HG02642 (cell line): ENCODE data around the gene IGLL1.

Source experiments
- ATAC-seq: cut with Tn5 transposase; IDR thresholded peaks from one replicate; pipeline ENCODE4 v1.9.1; 2021; ENCODE audit warnings: mild to moderate bottlenecking; ENCODE audit not compliant: unreplicated experiment, poor library complexity

Gene IGLL1

DNA sequence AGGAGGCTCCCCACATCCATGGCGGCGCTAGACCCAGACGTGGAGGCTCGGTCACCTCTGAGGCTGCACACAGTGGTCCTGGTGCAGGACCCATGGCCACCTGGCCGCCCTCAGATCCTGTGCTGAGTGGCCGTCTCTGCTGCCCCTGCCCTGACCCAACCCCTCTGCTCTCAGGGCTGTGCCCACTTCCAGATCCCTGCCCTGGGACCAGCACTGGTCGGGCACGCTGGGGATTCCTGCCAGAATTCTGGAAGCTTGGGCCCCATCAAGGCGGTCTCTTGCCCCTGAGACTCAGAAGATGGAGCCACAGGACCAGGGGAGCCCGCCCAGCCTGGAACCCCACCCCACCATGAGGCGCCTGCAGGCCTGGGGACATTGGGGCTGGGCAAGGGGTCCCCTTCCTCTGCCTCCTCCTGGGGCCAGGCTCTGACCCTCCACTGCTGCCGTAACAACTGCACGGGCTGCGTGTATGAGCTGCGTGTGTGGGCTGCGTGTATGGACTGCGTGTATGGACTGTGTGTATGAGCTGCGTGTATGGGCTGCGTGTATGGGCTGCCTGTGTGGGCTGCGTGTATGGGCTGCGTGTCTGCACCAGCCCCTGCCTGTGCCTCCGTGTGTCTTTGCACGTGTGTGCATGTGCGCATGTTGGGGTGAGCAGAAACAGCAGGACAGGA is 48.7 kb downstream of the IGLL1 start:
- ATAC-seq, result no peak

DNA sequence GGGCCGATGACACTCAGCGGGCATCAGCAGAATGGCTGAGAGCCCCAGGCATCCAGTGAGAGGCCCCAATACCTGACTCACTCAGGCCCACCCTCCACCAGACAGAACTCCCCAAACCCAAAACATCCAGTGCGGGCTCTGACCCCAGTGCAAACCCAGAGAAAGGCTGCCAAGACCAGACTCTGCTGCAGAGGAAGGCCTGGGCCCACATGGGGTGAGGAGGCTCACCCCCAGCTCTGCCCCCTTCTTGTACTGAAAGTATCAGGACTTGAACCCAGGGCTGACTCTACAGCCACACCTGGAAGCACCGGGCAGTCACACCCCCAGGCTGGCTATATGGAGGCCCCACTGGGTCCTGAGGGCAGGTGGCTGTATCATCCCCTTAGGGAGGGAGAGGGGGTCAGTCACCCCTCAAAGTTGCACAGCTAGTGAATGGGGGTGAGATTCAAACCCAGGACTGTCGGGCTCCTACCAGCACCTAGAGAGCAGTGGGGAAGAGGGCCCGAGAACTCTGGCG is 49.3 kb downstream of the IGLL1 start:
- no peak for ATAC-seq

DNA sequence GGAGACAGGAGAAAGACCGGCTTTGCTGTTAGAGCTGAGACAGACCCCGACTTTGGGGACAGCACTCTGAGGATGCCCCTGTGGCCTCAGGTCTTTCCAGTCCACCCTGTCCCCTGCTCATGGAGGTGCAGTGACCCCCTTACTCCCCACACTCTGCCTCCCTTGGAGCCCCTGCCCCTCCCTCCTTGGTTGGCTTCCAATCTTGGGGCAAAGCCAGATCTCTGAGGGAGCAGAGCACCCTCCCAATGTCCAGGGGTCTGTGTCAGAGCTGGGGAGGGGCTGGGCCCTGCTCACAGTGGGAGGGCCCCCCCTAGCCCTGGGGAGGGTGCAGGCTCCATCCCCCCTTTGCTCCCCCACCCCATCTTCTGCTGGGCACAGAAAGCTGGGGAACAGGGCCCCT is 50.0 kb downstream of the IGLL1 start:
- ATAC-seq, result no peak

GRCh38 chr22:23529166-23530103 is 50.7 kb downstream of the IGLL1 start:
- ATAC-seq, result no peak

DNA sequence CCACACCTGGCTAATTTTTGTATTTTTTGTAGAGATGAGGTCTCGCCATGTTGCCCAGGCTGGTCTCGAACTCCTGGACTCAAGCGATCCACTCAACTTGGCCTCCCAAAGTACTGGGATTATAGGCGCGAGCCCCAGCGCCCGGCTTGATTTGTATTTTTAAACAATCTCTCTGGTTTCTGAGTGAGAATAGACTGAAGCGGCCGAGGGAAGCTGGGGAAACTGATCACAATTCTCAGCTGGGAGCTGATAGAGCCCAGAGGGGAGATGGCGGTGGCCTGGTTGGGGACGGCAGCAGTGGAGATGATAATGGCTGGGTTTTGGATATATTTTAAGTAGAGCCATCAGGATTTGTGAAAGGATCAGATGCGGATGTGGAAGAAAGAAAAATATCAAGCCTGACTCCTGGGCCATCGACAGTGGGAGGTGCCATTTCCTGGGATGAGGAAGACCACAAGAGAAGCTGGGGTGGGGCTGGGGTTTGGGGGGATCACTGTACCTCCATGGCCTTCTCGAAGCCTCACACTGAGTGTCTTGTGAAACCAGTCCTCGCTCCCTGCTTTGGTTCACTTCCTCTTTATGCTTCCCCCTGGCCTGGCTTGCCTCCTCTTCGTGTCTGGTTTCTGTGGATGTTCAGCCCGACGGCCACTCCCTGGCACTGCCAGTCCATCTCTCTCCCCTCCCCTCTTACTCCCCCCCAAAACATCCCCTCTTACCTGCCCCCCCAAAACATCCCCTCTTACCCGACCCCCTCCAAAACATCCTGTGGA is 51.9 kb downstream of the IGLL1 start:
- no peak for ATAC-seq

DNA sequence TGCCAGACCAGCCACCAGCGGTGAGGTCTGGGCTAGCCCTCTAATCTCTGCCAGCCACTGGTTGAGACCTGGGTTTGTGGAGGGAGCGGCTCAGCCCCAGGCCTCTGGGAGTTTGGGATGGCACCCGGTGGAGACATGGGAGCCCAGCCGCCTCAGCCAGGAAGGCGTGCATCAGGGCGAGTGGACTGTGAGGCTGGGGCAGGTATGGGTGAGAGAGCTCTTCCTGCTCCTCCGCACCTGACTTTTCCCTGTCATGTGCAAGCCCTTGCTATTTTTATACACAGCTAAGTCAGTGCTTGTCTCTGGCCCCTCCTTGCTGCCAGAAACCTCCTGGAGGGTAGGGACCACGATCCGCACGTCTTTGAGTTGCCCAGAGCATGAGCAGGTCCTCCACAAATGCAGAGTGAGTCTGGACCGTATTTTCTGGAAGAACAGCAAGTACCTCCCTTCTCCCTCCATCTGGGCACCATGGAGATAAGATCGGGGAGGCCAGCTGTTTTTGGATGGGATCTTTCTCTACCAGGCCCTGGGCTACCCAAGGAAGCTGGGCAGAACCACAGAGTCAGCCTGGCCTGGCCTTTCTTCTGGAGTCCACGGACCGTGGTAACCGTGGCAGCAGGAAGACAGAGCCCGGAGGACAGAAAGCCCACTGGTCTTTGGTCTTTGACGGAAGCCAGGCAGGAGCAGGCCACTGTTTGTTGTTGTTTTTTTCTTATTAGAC is 53.3 kb downstream of the IGLL1 start:
- ATAC-seq, result no peak

- ATAC-seq, result no peak
Observed at GRCh38 chr22:23525510-23525909, 54.6 kb downstream of the IGLL1 start.

- no peak for ATAC-seq
Observed at GRCh38 chr22:23524226-23524625, 55.9 kb downstream of the IGLL1 start.

DNA sequence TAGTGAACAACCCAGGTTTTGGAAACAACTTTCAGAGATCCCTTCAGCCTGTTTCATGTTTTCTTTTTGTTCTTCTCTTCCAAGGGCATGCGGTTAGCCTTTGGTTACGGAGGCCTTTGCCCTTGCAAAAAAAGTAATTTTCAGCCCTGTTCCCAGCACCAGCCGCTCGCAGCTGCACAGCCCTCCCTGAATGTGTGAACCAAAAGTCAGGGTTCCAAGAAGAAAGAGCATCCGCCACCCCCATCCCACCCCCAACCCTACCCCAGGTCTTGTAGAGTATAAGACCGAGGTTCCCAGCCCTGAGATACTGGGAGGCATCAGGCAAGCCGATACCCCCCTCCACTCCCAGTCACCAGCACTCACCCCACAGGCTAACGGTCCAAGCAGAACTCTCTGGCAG is 56.4 kb downstream of the IGLL1 start:
- no peak for ATAC-seq
